Uterus (tissue), 4 donors: Measurements from ENCODE around the gene UBAP1. TPM values are rescaled to one million over a fixed set of nuclear protein-coding genes. Genes with fewer than 3 reads are reported as not detected.
"Not testable (repeated sequence)": the region's sequence is repeated elsewhere in the genome, so short reads cannot be mapped to it uniquely, and the experiment has no call there.

Experiments used
- DNase-seq, 2 donors: peaks; one replicate each; pipeline ENCODE4 v3.0.0-alpha.2; 2019 to 2020
- H3K27ac ChIP-seq, 2 donors: fragments of 200-600 bp; sonication (generic); 1 replicate in 1 of 2; 2 replicates in 1 of 2; pipeline ENCODE4 v1.5.1; 2016 to 2018
- H3K27me3 ChIP-seq, 2 donors: fragments of 200-600 bp; sonication (generic); one replicate each; pipeline ENCODE4 v1.5.1; 2018 to 2019; ENCODE audit warnings: control low read depth in 1 of 2
- H3K36me3 ChIP-seq, 2 donors: fragments of 200-600 bp; sonication (generic); one replicate each; pipeline ENCODE4 v1.5.1; 2019; ENCODE audit warnings: control low read depth in 1 of 2
- H3K4me1 ChIP-seq, 2 donors: fragments of 200-600 bp; sonication (generic); one replicate each; pipeline ENCODE4 v1.5.1; 2018 to 2019; ENCODE audit warnings: control low read depth in 1 of 2
- H3K4me3 ChIP-seq, 2 donors: fragments of 200-600 bp; sonication (generic); 1 replicate in 1 of 2; 2 replicates in 1 of 2; pipeline ENCODE4 v1.5.1; 2018 to 2019; ENCODE audit warnings: mild to moderate bottlenecking in 1 of 2
- H3K9me3 ChIP-seq, 2 donors: fragments of 200-600 bp; sonication (generic); one replicate each; pipeline ENCODE4 v1.5.1; 2019; ENCODE audit warnings: control low read depth in 1 of 2
- POLR2A ChIP-seq, 2 donors: fragments of 450-650 bp; IDR thresholded peaks; one replicate each; pipeline ENCODE4 v1.6.1; 2016; ENCODE audit warnings: antibody characterized with exemption in 2 of 2, mild to moderate bottlenecking in 1 of 2, moderate library complexity in 1 of 2
- intact Hi-C: fragments of 100-400 bp; cut with DNase I; formaldehyde crosslinking; loops from one replicate; pipeline ENCODE4 v1.15.1; 2023; ENCODE audit warnings: low total_unique reads
- total RNA-seq, 4 donors: library from RNA; depleted of rRNA in 3 of 4; stranded (reverse); fragments of >200 nt in 3 of 4; gene quantifications; one replicate each; pipeline versions ENCODE4 v1.1.0 to v1.2.4, GENCODE V29; 2014 to 2023
- TF ChIP-seq, protein P1 (sequence below), 4 experiments: fragments of 200-600 bp in 2 of 4; fragments of 450-650 bp in 2 of 4; sonication (generic) in 2 of 4; IDR thresholded peaks; one replicate each; pipeline ENCODE4 v1.5.1; 2016 to 2019; ENCODE audit warnings: antibody characterized with exemption in 4 of 4, mild to moderate bottlenecking in 2 of 4, moderate library complexity in 1 of 4
- donor health status: DM: yes; HTN: yes; CAD: no.

UBAP1 gene
- total RNA-seq, 4 donors from 2014 or later = 17.1 to 60.4 (median 24.9) TPM

DNA sequence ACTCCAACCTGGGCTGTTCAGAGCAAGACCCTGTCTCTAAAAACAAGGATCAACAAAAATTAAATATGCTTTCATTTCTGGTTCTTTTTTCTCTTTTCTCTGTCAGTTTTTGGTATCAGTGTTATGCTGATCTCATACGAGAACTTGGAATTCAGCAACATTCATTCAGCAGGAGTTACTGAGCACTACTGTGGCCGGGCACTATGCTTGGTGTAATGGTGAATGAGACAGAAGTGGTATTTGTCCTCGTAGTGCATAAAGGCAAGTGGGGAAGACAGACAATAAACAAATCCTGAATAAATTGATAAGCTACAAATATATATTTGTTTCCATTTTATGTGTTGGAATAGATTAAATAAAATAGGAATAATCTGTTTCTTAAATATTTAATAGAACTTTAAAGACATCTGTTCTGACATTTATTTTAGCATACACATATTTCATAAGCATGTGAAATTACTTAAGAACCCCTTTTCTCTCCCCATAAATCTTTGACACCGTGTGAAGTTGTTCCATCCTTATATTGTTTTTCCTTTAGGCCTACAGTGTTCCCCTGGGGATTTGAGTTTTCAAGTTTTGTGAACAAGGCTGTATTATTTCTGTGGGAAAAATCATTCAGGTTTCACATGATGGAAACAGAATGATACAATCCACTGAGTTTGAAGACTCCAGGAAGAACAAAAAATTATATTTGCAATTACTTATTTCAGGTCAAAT lies 24.6 kb downstream of the UBAP1 start:
- intact Hi-C loops = no loop called here
- H3K27me3 ChIP-seq = no peaks in the 10 kb centered on the region
- no peak for TF ChIP-seq POLR2A (IDR thresholded peaks at IDR 0.05)
- TF ChIP-seq, protein P1, sequence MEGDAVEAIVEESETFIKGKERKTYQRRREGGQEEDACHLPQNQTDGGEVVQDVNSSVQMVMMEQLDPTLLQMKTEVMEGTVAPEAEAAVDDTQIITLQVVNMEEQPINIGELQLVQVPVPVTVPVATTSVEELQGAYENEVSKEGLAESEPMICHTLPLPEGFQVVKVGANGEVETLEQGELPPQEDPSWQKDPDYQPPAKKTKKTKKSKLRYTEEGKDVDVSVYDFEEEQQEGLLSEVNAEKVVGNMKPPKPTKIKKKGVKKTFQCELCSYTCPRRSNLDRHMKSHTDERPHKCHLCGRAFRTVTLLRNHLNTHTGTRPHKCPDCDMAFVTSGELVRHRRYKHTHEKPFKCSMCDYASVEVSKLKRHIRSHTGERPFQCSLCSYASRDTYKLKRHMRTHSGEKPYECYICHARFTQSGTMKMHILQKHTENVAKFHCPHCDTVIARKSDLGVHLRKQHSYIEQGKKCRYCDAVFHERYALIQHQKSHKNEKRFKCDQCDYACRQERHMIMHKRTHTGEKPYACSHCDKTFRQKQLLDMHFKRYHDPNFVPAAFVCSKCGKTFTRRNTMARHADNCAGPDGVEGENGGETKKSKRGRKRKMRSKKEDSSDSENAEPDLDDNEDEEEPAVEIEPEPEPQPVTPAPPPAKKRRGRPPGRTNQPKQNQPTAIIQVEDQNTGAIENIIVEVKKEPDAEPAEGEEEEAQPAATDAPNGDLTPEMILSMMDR (IDR thresholded peaks at IDR 0.05) = no peak
- no peaks in the 10 kb centered on the region for H3K9me3 ChIP-seq
- H3K4me1 ChIP-seq = no peaks in the 10 kb centered on the region
- H3K27ac ChIP-seq = peak overlapping the region in 1 of 2 donors; percentile 1
- no peak overlapping the region for H3K4me3 ChIP-seq
- H3K36me3 ChIP-seq = no peaks in the 10 kb centered on the region
- DNase-seq = no peak

DNA sequence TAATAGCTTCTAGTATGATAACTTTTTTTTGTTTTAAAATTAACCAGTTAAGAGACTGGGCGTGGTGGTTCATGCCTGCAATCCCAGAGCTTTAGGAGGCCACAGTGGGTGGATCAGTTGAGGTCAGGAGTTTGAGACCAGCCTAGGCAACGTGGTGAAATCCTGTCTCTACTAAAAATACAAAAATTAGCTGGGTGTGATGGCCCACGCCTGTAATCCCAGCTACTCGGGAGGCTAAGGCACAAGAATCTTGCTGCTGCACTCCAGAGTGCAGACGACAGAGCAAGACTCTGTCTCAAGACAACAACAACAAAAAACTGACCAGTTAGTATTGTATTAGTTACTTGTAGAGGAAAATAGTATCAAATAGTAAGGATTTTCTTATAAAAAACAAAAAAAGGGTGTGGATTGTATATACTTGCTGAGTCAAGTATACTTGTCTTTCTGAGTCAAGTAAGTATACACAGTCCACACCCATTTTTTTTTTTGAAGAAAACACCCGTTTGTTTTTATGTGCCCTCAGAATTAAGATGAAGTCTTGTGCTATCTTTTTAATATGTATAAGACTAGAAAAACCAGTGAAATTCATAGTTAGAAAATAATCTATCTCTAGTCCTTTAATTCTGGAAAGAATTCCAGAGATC lies 25.3 kb downstream of the UBAP1 start:
- H3K4me3 ChIP-seq = no peak overlapping the region
- H3K36me3 ChIP-seq = no peaks in the 10 kb centered on the region
- H3K27ac ChIP-seq = no peak overlapping the region
- DNase-seq = no peak
- TF ChIP-seq, protein P1 (IDR thresholded peaks at IDR 0.05) = no peak
- no peak for TF ChIP-seq POLR2A (IDR thresholded peaks at IDR 0.05)
- no peaks in the 10 kb centered on the region for H3K4me1 ChIP-seq
- intact Hi-C loops = no loop called here
- H3K9me3 ChIP-seq = no peaks in the 10 kb centered on the region
- H3K27me3 ChIP-seq = no peaks in the 10 kb centered on the region

DNA sequence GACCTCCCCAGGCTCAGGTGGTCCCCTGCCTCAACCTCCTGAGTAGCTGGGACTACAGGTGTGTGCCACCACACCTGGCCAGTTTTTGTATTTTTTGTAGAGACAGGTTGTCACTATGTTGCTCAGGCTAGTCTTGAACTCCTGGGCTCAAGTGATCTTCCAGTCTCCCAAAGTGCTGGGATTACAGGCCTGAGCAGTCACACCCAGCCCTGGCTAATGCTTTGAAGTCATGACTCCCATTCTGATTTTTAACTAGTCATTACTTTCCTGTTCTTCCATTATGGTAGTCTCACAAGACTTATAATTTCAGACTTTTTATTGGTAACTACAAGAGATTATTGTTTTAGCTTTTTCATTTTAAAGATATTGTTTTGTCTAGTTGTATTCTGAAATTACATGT lies 26.3 kb downstream of the UBAP1 start:
- Histone ChIP-seq H3K27me3 (no peaks in the 10 kb centered on the region), H3K4me3 (no peak overlapping the region), H3K9me3 (no peaks in the 10 kb centered on the region), H3K4me1 (no peaks in the 10 kb centered on the region), H3K36me3 (no peaks in the 10 kb centered on the region), H3K27ac (no peak overlapping the region)
- intact Hi-C loops = no loop called here
- no peak for DNase-seq
- TF ChIP-seq POLR2A (IDR thresholded peaks at IDR 0.05) = no peak
- TF ChIP-seq, protein P1 (IDR thresholded peaks at IDR 0.05) = no peak

DNA sequence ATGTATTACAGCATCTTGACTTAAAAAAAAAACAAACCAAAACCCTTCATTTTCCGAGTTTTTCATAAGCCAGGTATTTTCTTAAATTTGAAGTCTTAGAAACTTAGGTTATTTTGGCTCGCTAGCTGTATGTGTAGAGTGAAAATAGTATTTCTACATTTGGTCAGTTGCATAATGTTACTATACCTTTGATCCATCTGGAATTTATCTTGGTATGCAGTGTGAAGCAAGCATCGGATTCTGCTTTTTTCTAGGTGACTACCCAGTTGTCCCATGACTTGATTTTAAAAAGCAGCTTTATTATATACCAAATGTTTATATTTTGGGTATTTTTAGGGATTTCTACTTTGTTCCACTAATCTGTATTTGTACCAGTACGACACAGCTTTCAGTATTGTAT lies 27.7 kb downstream of the UBAP1 start:
- DNase-seq = no peak
- intact Hi-C loops = no loop called here
- no peaks in the 10 kb centered on the region for H3K4me1 ChIP-seq
- H3K36me3 ChIP-seq = no peaks in the 10 kb centered on the region
- no peaks in the 10 kb centered on the region for H3K27me3 ChIP-seq
- no peaks in the 10 kb centered on the region for H3K9me3 ChIP-seq
- H3K4me3 ChIP-seq = no peak overlapping the region
- TF ChIP-seq, protein P1 (IDR thresholded peaks at IDR 0.05) = no peak
- TF ChIP-seq POLR2A (IDR thresholded peaks at IDR 0.05) = no peak
- H3K27ac ChIP-seq = no peak overlapping the region

DNA sequence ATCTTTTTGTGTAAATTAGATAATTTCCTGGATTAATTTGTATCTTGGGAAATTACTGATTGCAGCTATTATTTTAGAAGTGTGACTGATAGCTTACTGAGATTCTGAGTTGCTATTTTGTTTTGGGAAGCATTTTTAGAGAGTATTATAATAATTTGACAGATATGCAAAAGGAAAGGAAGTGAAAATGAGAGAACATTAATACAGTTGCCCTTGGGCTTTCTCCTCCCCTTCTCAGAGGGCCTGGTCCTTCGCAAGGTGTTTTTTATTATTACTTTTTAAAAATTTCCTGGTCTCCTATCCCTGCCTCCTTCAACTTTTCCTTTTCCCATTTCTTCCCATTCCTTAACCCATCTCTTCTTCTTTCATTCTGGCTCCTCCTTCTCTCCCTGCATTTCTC lies 32.6 kb downstream of the UBAP1 start:
- no peaks in the 10 kb centered on the region for H3K27me3 ChIP-seq
- no peaks in the 10 kb centered on the region for H3K36me3 ChIP-seq
- intact Hi-C loops = no loop called here
- H3K4me3 ChIP-seq = no peak overlapping the region
- DNase-seq = no peak
- no peaks in the 10 kb centered on the region for H3K4me1 ChIP-seq
- no peak overlapping the region for H3K27ac ChIP-seq
- no peak for TF ChIP-seq POLR2A (IDR thresholded peaks at IDR 0.05)
- TF ChIP-seq, protein P1 (IDR thresholded peaks at IDR 0.05) = no peak
- H3K9me3 ChIP-seq = no peaks in the 10 kb centered on the region

DNA sequence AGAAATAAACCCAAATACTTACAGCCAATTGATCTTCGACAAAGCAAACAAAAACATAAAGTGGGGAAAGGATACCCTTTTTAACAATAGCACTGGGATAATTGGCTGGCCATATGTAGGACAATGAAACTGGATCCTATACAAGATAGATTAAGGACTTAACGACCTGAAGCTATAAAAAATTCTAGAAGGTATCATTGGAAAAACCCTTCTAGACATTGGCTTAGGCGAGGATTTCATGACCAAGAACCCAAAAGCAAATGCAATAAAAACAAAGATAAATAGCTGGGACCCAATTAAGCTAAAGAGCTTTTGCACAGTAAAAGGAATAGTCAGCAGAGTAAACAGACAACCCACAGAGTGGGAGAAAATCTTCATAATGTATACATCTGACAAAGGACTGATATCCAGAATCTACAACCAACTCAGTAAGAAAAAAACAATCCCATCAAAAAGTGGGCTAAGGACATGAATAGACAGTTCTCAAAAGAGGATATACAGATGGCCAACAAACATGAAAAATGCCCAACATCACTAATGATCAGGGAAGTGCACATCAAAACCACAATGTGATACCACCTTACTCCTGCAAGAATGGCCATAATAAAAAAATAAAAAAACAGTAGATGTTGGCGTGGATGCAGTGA lies 35.6 kb downstream of the UBAP1 start:
- intact Hi-C loops, H3K9me3 ChIP-seq, H3K27ac ChIP-seq, H3K4me1 ChIP-seq, H3K36me3 ChIP-seq, H3K27me3 ChIP-seq, DNase-seq, H3K4me3 ChIP-seq: not testable (repeated sequence)
